Mucosa of descending colon (tissue), 3 donors: Measurements from ENCODE around the gene KRT74. TPM values are rescaled to one million over a fixed set of nuclear protein-coding genes. Genes with fewer than 3 reads are reported as not detected.
"Not testable (repeated sequence)": the region's sequence is repeated elsewhere in the genome, so short reads cannot be mapped to it uniquely, and the experiment has no call there.

Experiments
- ATAC-seq: fragments of 200-7000 bp; cut with Tn5 transposase; one replicate; pipeline ENCODE4 v1.9.1; 2020; ENCODE audit warnings: mild to moderate bottlenecking, moderate library complexity
- DNase-seq, 3 donors: peaks; one replicate each; pipeline ENCODE4 v3.0.0-alpha.2; 2020
- H3K36me3 ChIP-seq: fragments of 200-600 bp; one replicate; pipeline ENCODE4 v1.8.0; 2021; ENCODE audit warnings: low read depth, mild to moderate bottlenecking
- H3K4me1 ChIP-seq: fragments of 200-600 bp; one replicate; pipeline ENCODE4 v1.8.0; 2021; ENCODE audit warnings: low read depth, mild to moderate bottlenecking
- H3K4me3 ChIP-seq: fragments of 200-600 bp; one replicate; pipeline ENCODE4 v1.8.0; 2021; ENCODE audit warnings: mild to moderate bottlenecking
- H3K9me3 ChIP-seq: fragments of 200-600 bp; one replicate; pipeline ENCODE4 v1.8.0; 2021; ENCODE audit warnings: mild to moderate bottlenecking
- CTCF ChIP-seq: fragments of 200-600 bp; IDR thresholded peaks from one replicate; pipeline ENCODE4 v1.8.0; 2022; ENCODE audit warnings: antibody characterized with exemption, mild to moderate bottlenecking
- intact Hi-C, 2 donors: fragments of 100-400 bp; cut with DNase I in 1 of 2; cut with micrococcal nuclease in 1 of 2; formaldehyde crosslinking; loops; one replicate each; pipeline versions ENCODE4 v1.11.0 to v1.11.1; 2022; cut with DNase I, micrococcal nuclease
- total RNA-seq, 3 donors: library from RNA; stranded (reverse); fragmentation: NEBNext Ultra II Directional in 2 of 3; extraction: Animal tissue kit (Norgen Biotek cat#: 25700) in 2 of 3; gene quantifications; one replicate each; pipeline versions ENCODE4 v1.2.1 to v1.2.4, GENCODE V29; 2021 to 2023
- donor health status: DM: no; HTN: no; CAD: no; lungs with moderate emphysema.
- donor health status: DM: no; HTN: no; CAD: no.
- donor health status: DM: no; HTN: yes; CAD: no.

Gene KRT74
- total RNA-seq, 3 donors from 2014 or later = not detected

- TF ChIP-seq CTCF = no peak
- Histone ChIP-seq H3K9me3 (no peaks in the 10 kb centered on the region), H3K4me1 (no peaks in the 10 kb centered on the region), H3K36me3 (no peaks in the 10 kb centered on the region), H3K4me3 (no peak overlapping the region)
- no peak for ATAC-seq
- intact Hi-C loops = no loop called here
- no peak for DNase-seq
Observed at GRCh38 chr12:52601671-52602070, 28.0 kb upstream of the KRT74 start.

- Histone ChIP-seq H3K36me3 (no peaks in the 10 kb centered on the region), H3K9me3 (no peaks in the 10 kb centered on the region), H3K4me3 (no peak within 1 kb of the TSS), H3K4me1 (no peaks in the 10 kb centered on the region)
- no peak for TF ChIP-seq CTCF
- no peak for ATAC-seq
- intact Hi-C loops = no loop called here
- no peak for DNase-seq
Observed at GRCh38 chr12:52600941-52601481, 27.4 kb upstream of the KRT74 start, which contains the start of gene KRT72. Gene KRT72 (minus strand): TSS chr12:52601463. CDS start chr12:52601452, 11 bp downstream.

- H3K4me3 ChIP-seq = no peak overlapping the region
- no peak for TF ChIP-seq CTCF
- intact Hi-C loops = no loop called here
- ATAC-seq (no peak), DNase-seq (no peak)
- no peaks in the 10 kb centered on the region for H3K9me3 ChIP-seq
- H3K36me3 ChIP-seq = no peaks in the 10 kb centered on the region
- no peaks in the 10 kb centered on the region for H3K4me1 ChIP-seq
Observed at GRCh38 chr12:52600475-52600874, 26.8 kb upstream of the KRT74 start.

GRCh38 chr12:52600071-52600470 is 26.4 kb upstream of the KRT74 start:
- no peak for ATAC-seq
- no peak for DNase-seq
- no peaks in the 10 kb centered on the region for H3K9me3 ChIP-seq
- no peaks in the 10 kb centered on the region for H3K4me1 ChIP-seq
- H3K36me3 ChIP-seq = no peaks in the 10 kb centered on the region
- no peak for TF ChIP-seq CTCF
- intact Hi-C loops = no loop called here
- H3K4me3 ChIP-seq = no peak overlapping the region

- intact Hi-C loops = no loop called here
- Histone ChIP-seq H3K36me3 (no peaks in the 10 kb centered on the region), H3K9me3 (no peaks in the 10 kb centered on the region), H3K4me3 (no peak overlapping the region), H3K4me1 (no peaks in the 10 kb centered on the region)
- TF ChIP-seq CTCF = no peak
- ATAC-seq (no peak), DNase-seq (no peak)
Observed at GRCh38 chr12:52598966-52599365, 25.3 kb upstream of the KRT74 start.

- ATAC-seq, intact Hi-C loops, H3K36me3 ChIP-seq: not testable (repeated sequence)
Observed at GRCh38 chr12:52594237-52594636, 20.6 kb upstream of the KRT74 start.

More at GRCh38 chr12:52594237-52594636, 20.6 kb upstream of the KRT74 start:
- not testable (repeated sequence) for H3K4me3 ChIP-seq, H3K9me3 ChIP-seq, DNase-seq, H3K4me1 ChIP-seq
